NB4 (cell line): ENCODE measurements around the gene ZSWIM5.
"Not testable (repeated sequence)": the region's sequence is repeated elsewhere in the genome, so short reads cannot be mapped to it uniquely, and the experiment has no call there.

Experiments used
- DNase-seq: peaks from one replicate; pipeline ENCODE4 v3.0.0; 2010; ENCODE audit warnings: low read depth
- H3K4me3 ChIP-seq: one replicate; pipeline ENCODE4 v1.5.1; 2011; ENCODE audit warnings: mild to moderate bottlenecking, low read depth, low read length, moderate library complexity
- CTCF ChIP-seq: IDR thresholded peaks from one replicate; pipeline ENCODE4 v1.5.1; 2012; ENCODE audit warnings: low read depth, low read length
- MAX ChIP-seq: IDR thresholded peaks from 2 replicates; pipeline ENCODE4 v1.6.1; 2011; ENCODE audit warnings: low read depth, low read length
- MYC ChIP-seq: IDR thresholded peaks from 2 replicates; pipeline ENCODE4 v1.6.1; 2011; ENCODE audit warnings: low read depth, low read length
- POLR2A ChIP-seq: IDR thresholded peaks from 2 replicates; pipeline ENCODE4 v1.6.1; 2011; ENCODE audit warnings: mild to moderate bottlenecking; ENCODE audit not compliant: insufficient read length; ENCODE audit errors: extremely low read depth

Gene ZSWIM5

GRCh38 chr1:45097079-45097478, 109.3 kb downstream of the ZSWIM5 start:
- DNase-seq, result no peak
- TF ChIP-seq CTCF, result no peak
- no peak for TF ChIP-seq MAX
- TF ChIP-seq MYC, result no peak
- TF ChIP-seq POLR2A, result no peak
- no peak overlapping the region for H3K4me3 ChIP-seq

DNA sequence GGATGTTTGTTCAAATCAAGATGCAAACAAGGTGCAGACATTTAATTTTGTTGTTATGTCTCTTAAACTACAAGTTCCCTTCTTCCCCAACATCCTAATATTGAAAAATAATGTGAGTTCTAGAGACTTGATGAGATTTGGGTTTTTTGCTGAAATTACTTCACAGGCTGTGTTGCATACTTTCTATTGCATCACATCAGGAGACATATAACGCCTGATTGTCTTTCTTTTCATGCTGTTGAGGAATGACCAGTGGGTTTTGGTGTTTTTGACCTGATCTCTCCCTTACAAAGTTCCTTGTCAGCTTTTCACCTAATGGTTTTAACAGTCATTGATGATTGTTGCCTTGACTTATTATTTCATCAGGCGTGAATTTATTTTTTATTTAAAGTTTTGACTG, 111.0 kb downstream of the ZSWIM5 start:
- DNase-seq, result no peak
- H3K4me3 ChIP-seq, result no peak overlapping the region
- no peak for TF ChIP-seq CTCF
- no peak for TF ChIP-seq POLR2A
- TF ChIP-seq MYC, result no peak
- TF ChIP-seq MAX, result no peak

- not testable (repeated sequence) for H3K4me3 ChIP-seq, DNase-seq
Observed at GRCh38 chr1:45094371-45094770, 112.0 kb downstream of the ZSWIM5 start.

- H3K4me3 ChIP-seq, result no peak overlapping the region
- DNase-seq, result no peak
- TF ChIP-seq MYC (no peak), POLR2A (no peak), CTCF (no peak), MAX (no peak)
Observed at GRCh38 chr1:45093334-45093733, 113.1 kb downstream of the ZSWIM5 start.

GRCh38 chr1:45089711-45090110, 116.7 kb downstream of the ZSWIM5 start:
- DNase-seq, result no peak
- TF ChIP-seq MYC, result no peak
- TF ChIP-seq POLR2A, result no peak
- no peak for TF ChIP-seq CTCF
- no peak for TF ChIP-seq MAX
- no peak overlapping the region for H3K4me3 ChIP-seq

- DNase-seq, result no peak
- H3K4me3 ChIP-seq, result no peak overlapping the region
- no peak for TF ChIP-seq POLR2A
- no peak for TF ChIP-seq CTCF
- TF ChIP-seq MYC, result no peak
- no peak for TF ChIP-seq MAX
Observed at GRCh38 chr1:45084562-45084961, 121.8 kb downstream of the ZSWIM5 start.
